ENCODE data around the gene SLC12A2.

Gene SLC12A2

GRCh38 chr5:128234928-128235641 is 151.5 kb downstream of the SLC12A2 start:
- DNase-seq, result no peak

- no peak for DNase-seq
Measured at GRCh38 chr5:128236334-128236733, 152.8 kb downstream of the SLC12A2 start.

GRCh38 chr5:128237000-128237399 is 153.4 kb downstream of the SLC12A2 start:
- no peak for DNase-seq

GRCh38 chr5:128237546-128237945 is 154.0 kb downstream of the SLC12A2 start:
- no peak for DNase-seq

All from suppressor macrophage treated with lipopolysaccharide for 4 hours (primary cell).